K562 (cell line): ENCODE data around the gene BCL2L13. TPM values are rescaled to one million over a fixed set of nuclear protein-coding genes. Genes with fewer than 3 reads are reported as not detected.

Experiments
- NCOR1 ChIP-seq: fragments of 450-650 bp; IDR thresholded peaks from 2 replicates; pipeline ENCODE4 v1.6.1; 2016; ENCODE audit warnings: mild to moderate bottlenecking, moderate library complexity
- NFIC ChIP-seq: fragments of 450-650 bp; IDR thresholded peaks from 2 replicates; pipeline ENCODE4 v1.6.1; 2017; ENCODE audit warnings: mild to moderate bottlenecking, inconsistent platforms
- NRF1 ChIP-seq, 2 experiments: fragments of 450-650 bp; IDR thresholded peaks in 1 of 2; conservative IDR thresholded peaks in 1 of 2; 2 replicates each; pipeline ENCODE4 v1.6.1; 2014; ENCODE audit warnings: mild to moderate bottlenecking in 2 of 2
- POLR2A ChIP-seq: fragments of 450-650 bp; conservative IDR thresholded peaks from 2 replicates; pipeline ENCODE4 v1.6.1; 2016
- SMARCE1 ChIP-seq: fragments of 450-650 bp; IDR thresholded peaks from 2 replicates; pipeline ENCODE4 v1.7.1; 2016; ENCODE audit warnings: mild to moderate bottlenecking
- TAF7 ChIP-seq: fragments of 450-650 bp; IDR thresholded peaks from 2 replicates; pipeline ENCODE4 v1.6.1; 2016; ENCODE audit warnings: missing genetic modification characterization, missing compliant biosample characterization
- ZNF79 ChIP-seq: fragments of 250-450 bp; sonication (Bioruptor Pico); IDR thresholded peaks from 2 replicates; pipeline ENCODE4 v1.4.0; 2020; ENCODE audit warnings: low read depth, mild to moderate bottlenecking, moderate library complexity
- polyA plus RNA-seq, 8 experiments: library from polyadenylated mRNA; depleted of rRNA in 4 of 8; stranded (reverse) in 5 of 8; unstranded in 3 of 8; fragments of >200 nt; fragmentation: Nextera tagmentation in 2 of 8; fragmentation: Illumina TruSeq in 1 of 8; extraction: Ambion mirVana in 2 of 8; extraction: Trizol in 1 of 8; gene quantifications; 2 replicates each; pipeline versions ENCODE4 v1.2.1 to v1.2.3, GENCODE V29; 2011 to 2014; ENCODE audit warnings: inconsistent platforms in 1 of 8, missing spikeins in 1 of 8
- total RNA-seq, 7 experiments: library from RNA; depleted of rRNA in 6 of 7; stranded (reverse); fragments of >200 nt in 6 of 7; fragmentation: Illumina TruSeq in 2 of 7; extraction: Trizol in 2 of 7; gene quantifications; 2 replicates each; pipeline versions ENCODE4 v1.2.1 to v1.2.3, GENCODE V29; 2011 to 2021; ENCODE audit warnings: low replicate concordance in 1 of 7
- TF ChIP-seq, protein P1 (sequence below), 2 experiments: fragments of 450-650 bp; formaldehyde crosslinking in 1 of 2; IDR thresholded peaks; 2 replicates each; pipeline versions ENCODE4 v1.4.0 to v1.6.1; 2014 to 2020; ENCODE audit warnings: mild to moderate bottlenecking in 2 of 2, borderline replicate concordance in 1 of 2, low read depth in 1 of 2
- TF ChIP-seq, protein P2 (sequence below): sonication (generic); formaldehyde crosslinking; IDR thresholded peaks from 2 replicates; pipeline ENCODE4 v1.8.1; 2022; ENCODE audit warnings: missing genetic modification reagents
- TF ChIP-seq, protein P3 (sequence below): fragments of 250-450 bp; sonication (Bioruptor Pico); IDR thresholded peaks from 2 replicates; pipeline ENCODE4 v1.8.0; 2022; ENCODE audit warnings: inconsistent platforms
- TF ChIP-seq, protein P4 (sequence below), 2 experiments: fragments of 150-350 bp in 1 of 2; IDR thresholded peaks; 2 replicates each; pipeline ENCODE4 v1.6.1; 2012 to 2016; ENCODE audit warnings: low read depth in 2 of 2, low read length in 2 of 2, mild to moderate bottlenecking in 1 of 2, moderate library complexity in 1 of 2

Gene BCL2L13
- total and polyA plus RNA-seq, 9 of the 15 experiments (the other 6 are each of a cell fraction or from before 2014, with no cell fraction given) = 41.5 to 63.4 (median 56.5) TPM

DNA sequence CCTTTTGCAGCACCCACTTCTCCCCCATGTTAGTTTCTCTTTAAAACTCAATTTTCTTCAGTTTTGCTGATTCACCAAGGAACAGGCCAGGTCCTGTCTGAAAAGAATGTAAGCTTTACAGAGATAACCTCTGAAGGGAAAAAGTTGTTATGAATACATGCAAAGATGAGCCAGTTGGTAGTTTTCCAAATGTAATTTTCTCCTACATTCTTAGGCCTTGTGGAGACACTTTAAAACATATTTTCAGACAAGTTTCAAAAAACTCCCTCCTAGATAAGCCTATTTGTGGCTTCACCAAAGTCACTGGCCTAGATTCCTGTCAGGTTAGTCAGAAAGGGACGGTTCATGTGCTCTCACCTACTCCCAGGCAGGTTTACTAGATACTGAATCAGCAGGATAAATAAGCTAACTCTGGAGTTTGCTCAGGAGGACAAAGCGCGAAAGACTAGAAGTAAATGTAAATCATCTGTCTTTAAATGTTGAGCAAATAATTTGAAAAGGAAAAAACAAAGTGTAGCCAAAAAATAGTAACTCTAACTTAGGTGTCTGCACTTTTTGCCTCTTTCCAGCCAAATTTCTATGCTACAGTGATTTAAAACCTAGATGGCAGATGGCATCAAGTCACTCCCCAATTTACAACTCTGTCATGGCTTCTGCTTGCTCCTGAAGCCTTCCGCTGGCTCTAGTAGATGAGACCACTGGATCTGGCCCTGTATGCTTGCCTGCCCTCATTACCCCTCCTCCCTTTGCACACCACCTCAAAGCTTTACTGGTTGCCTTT is 5.2 kb upstream of the BCL2L13 start (continued):
- TF ChIP-seq, protein P1, sequence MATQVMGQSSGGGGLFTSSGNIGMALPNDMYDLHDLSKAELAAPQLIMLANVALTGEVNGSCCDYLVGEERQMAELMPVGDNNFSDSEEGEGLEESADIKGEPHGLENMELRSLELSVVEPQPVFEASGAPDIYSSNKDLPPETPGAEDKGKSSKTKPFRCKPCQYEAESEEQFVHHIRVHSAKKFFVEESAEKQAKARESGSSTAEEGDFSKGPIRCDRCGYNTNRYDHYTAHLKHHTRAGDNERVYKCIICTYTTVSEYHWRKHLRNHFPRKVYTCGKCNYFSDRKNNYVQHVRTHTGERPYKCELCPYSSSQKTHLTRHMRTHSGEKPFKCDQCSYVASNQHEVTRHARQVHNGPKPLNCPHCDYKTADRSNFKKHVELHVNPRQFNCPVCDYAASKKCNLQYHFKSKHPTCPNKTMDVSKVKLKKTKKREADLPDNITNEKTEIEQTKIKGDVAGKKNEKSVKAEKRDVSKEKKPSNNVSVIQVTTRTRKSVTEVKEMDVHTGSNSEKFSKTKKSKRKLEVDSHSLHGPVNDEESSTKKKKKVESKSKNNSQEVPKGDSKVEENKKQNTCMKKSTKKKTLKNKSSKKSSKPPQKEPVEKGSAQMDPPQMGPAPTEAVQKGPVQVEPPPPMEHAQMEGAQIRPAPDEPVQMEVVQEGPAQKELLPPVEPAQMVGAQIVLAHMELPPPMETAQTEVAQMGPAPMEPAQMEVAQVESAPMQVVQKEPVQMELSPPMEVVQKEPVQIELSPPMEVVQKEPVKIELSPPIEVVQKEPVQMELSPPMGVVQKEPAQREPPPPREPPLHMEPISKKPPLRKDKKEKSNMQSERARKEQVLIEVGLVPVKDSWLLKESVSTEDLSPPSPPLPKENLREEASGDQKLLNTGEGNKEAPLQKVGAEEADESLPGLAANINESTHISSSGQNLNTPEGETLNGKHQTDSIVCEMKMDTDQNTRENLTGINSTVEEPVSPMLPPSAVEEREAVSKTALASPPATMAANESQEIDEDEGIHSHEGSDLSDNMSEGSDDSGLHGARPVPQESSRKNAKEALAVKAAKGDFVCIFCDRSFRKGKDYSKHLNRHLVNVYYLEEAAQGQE (IDR thresholded peaks at IDR 0.05; ENCODE audit: borderline replicate concordance) = peak; percentile 94
- TF ChIP-seq, protein P1 (CRISPR knock-in tag; IDR thresholded peaks at IDR 0.05; ENCODE audit: low read depth) = no peak
- TF ChIP-seq, protein P2, sequence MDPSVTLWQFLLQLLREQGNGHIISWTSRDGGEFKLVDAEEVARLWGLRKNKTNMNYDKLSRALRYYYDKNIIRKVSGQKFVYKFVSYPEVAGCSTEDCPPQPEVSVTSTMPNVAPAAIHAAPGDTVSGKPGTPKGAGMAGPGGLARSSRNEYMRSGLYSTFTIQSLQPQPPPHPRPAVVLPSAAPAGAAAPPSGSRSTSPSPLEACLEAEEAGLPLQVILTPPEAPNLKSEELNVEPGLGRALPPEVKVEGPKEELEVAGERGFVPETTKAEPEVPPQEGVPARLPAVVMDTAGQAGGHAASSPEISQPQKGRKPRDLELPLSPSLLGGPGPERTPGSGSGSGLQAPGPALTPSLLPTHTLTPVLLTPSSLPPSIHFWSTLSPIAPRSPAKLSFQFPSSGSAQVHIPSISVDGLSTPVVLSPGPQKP = no peak
- TF ChIP-seq ZNF79 (CRISPR knock-in tag) = no peak
- peak; percentile 83 for TF ChIP-seq NFIC
- no peak for TF ChIP-seq TAF7 (tag)
- TF ChIP-seq NCOR1 = peak; percentile 50
- TF ChIP-seq, protein P3, sequence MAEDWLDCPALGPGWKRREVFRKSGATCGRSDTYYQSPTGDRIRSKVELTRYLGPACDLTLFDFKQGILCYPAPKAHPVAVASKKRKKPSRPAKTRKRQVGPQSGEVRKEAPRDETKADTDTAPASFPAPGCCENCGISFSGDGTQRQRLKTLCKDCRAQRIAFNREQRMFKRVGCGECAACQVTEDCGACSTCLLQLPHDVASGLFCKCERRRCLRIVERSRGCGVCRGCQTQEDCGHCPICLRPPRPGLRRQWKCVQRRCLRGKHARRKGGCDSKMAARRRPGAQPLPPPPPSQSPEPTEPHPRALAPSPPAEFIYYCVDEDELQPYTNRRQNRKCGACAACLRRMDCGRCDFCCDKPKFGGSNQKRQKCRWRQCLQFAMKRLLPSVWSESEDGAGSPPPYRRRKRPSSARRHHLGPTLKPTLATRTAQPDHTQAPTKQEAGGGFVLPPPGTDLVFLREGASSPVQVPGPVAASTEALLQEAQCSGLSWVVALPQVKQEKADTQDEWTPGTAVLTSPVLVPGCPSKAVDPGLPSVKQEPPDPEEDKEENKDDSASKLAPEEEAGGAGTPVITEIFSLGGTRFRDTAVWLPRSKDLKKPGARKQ (CRISPR knock-in tag) = no peak
- TF ChIP-seq SMARCE1 = peak; percentile 68; the same call in 1 of the 2 replicates
- peak; percentile 41; the same call in 1 of the 2 replicates for TF ChIP-seq POLR2A
- TF ChIP-seq, protein P4, sequence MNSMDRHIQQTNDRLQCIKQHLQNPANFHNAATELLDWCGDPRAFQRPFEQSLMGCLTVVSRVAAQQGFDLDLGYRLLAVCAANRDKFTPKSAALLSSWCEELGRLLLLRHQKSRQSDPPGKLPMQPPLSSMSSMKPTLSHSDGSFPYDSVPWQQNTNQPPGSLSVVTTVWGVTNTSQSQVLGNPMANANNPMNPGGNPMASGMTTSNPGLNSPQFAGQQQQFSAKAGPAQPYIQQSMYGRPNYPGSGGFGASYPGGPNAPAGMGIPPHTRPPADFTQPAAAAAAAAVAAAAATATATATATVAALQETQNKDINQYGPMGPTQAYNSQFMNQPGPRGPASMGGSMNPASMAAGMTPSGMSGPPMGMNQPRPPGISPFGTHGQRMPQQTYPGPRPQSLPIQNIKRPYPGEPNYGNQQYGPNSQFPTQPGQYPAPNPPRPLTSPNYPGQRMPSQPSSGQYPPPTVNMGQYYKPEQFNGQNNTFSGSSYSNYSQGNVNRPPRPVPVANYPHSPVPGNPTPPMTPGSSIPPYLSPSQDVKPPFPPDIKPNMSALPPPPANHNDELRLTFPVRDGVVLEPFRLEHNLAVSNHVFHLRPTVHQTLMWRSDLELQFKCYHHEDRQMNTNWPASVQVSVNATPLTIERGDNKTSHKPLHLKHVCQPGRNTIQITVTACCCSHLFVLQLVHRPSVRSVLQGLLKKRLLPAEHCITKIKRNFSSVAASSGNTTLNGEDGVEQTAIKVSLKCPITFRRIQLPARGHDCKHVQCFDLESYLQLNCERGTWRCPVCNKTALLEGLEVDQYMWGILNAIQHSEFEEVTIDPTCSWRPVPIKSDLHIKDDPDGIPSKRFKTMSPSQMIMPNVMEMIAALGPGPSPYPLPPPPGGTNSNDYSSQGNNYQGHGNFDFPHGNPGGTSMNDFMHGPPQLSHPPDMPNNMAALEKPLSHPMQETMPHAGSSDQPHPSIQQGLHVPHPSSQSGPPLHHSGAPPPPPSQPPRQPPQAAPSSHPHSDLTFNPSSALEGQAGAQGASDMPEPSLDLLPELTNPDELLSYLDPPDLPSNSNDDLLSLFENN (IDR thresholded peaks at IDR 0.05; ENCODE audit: low read depth in 2 of 2, low read length in 2 of 2) = no peak
- peak; percentile 44 to 55 for TF ChIP-seq NRF1 (conservative IDR thresholded peaks at IDR 0.05 in 1 of 2, IDR thresholded peaks at IDR 0.05 in 1 of 2)
